ENCODE results near the gene NTN3.
A peak's percentile ranks its signal among the peaks of the same experiment; 100 is the strongest.
"Not testable (repeated sequence)": the region's sequence is repeated elsewhere in the genome, so short reads cannot be mapped to it uniquely, and the experiment has no call there.

NTN3 gene

DNA sequence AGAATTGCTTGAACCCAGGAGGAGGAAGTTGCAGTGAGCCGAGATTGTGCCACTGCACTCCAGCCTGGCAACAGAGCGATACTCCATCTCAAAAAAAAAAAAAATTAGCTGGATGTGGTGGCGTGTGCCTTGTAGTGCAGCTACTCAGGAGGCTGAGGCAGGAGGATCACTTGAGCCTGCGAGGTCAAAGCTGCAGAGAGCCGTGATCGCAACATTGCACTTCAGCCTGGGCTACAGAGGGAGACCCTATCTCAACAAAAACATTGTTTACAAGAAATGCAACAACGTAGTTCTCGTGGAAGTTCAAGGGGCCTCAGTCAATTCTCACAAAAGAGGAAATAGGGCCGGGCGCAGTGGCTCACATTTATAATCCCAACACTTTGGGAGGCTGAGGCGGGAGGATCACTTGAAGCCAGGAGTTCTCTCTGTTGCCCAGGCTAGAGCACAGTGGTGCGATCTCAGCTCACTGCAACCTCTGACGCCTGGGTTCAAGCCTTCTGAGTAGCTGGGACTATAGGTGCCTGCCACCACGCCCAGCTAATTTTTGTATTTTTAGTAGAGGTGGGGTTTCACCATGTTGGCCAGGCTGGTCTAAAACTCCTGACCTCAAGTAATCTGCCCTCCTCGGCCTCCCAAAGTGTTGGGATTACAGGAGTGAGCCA is 29.8 kb upstream of the NTN3 start:
- DNase-seq, result not testable (repeated sequence)

- DNase-seq, result no peak
Observed at GRCh38 chr16:2443555-2443954, 27.5 kb upstream of the NTN3 start.

DNA sequence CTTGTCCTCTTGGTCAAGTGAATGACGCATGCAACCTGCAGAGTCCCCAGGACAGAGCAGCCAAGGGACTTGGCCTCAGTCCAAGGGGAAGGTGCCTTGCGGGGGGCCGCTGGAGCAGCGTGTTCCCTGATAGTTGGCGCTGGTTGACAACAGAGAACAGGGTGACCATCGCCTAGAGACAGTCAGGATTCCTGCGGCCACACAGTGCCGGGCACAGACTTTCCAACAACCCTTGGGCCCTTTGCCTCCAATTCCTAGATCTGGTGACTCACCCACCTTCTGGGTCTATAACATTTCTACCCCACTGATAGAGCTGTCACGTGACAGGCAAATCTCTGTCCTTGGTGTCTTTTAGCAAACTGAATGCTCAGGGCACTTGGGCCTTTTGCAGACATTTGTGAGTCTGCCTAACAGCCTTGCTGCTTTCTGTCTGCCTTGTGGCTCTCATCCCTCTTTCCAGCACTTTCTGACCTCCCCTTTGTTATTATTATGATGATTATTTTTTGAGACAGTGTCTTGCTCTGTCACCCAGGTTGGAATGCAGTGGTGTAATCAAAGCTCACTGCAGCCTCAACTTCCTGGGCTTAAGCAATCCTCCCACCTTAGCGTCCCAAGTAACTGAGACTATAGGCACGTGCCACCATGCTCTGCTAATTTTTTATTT is 23.0 kb upstream of the NTN3 start:
- no peak for DNase-seq

DNA sequence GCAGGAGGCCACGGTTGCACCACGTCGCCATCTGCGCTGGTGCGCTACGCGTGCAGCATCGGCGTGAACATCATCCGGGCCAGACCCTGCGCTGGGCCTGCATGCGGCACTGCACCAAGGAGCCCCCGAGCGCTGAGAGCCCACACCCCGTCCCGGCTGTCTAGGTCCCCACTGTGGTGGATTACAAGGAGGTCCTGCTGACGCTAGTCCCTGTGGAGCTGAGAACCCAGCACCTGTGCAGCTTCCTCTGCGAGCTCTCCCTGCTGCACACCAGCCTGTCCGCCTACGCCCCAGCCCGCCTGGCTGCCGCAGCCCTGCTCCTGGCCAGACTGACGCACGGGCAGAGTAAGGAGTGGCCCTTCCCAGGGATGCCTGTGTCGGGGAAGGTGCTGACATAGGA is 22.0 kb upstream of the NTN3 start:
- DNase-seq, result no peak

GRCh38 chr16:2450535-2450934 is 20.6 kb upstream of the NTN3 start:
- DNase-seq, result no peak

GRCh38 chr16:2450975-2451381 is 20.1 kb upstream of the NTN3 start:
- DNase-seq, result no peak

- DNase-seq, result no peak
Observed at GRCh38 chr16:2451851-2452320, 19.2 kb upstream of the NTN3 start.

DNA sequence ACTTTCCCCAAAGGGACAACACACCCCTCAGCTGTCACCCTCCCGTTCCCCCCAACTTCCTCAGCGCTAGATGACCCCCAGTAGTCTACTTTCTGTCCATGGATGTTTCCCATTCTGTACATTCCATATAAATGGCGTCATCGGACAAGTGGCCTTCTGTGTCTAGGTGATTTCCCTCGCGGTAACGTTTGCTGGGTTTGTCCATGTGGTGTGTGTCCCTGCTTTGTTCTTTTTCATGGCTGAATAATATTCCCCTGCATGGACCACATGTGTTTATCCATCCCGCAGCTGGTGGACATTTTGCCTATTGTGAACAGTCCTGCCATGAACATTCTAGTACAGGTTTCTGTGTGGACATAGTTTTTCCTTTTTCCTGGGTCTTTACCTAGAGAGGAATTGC is 18.4 kb upstream of the NTN3 start:
- DNase-seq, result no peak

- no peak for DNase-seq
Observed at GRCh38 chr16:2455081-2455845, 15.8 kb upstream of the NTN3 start.

DNA sequence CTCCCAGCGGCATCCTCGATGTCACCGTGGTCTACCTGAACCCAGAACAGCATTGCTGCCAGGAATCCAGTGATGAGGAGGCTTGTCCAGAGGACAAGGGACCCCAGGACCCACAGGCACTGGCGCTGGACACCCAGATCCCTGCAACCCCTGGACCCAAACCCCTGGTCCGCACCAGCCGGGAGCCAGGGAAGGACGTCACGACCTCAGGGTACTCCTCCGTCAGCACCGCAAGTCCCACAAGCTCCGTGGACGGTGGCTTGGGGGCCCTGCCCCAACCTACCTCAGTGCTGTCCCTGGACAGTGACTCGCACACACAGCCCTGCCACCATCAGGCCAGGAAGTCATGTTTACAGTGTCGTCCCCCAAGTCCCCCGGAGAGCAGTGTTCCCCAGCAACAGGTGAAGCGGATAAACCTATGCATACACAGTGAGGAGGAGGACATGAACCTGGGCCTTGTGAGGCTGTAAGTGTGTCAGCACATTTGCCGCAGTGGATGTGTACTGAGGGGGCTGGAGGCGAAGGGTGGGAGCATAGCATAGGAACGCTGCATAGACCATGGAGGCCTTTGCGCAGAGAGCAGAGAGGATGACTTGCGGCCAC is 14.4 kb upstream of the NTN3 start:
- DNase-seq, result no peak

DNA sequence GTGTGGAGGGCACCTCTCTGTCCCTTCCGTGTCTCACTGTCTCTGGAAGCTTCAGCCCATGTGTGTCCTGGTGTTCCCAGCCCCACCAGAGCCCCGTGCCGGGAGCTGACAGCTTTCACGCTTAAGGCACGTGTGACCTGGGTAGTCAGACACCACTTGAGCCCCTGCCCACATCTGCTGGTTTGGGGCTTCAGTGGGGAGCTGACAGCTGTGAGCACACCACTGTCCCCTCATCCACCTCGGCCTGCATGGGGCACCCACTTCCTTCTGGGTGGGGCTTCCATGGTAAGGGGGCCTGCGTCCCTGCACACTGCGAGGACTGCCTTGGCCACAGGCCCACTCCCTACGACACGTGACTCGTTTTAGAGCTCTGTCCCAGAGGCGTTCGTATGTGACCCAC is 13.8 kb upstream of the NTN3 start:
- DNase-seq, result no peak

DNA sequence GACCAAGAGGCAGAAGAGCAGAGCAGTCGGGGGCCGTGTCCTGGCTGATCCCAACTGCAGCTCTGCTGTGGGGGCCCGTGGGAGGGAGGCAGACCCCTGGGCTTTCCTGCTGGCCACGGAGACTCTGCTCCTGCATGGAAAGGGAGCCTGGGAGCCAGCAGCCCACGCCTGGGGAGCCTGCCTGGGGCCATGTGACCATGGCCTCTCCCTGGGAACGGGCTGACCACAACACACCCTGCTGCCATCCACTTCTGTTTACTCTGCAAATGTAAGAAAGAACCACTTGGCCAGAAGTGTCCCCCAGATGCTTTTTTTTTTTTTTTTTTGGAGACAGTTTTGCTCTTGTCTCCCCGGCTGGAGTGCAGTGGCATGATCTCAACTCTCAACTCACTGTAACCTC is 13.2 kb upstream of the NTN3 start:
- no peak for DNase-seq

GRCh38 chr16:2458887-2459646 is 12.0 kb upstream of the NTN3 start:
- peak; percentile 10 for DNase-seq

DNA sequence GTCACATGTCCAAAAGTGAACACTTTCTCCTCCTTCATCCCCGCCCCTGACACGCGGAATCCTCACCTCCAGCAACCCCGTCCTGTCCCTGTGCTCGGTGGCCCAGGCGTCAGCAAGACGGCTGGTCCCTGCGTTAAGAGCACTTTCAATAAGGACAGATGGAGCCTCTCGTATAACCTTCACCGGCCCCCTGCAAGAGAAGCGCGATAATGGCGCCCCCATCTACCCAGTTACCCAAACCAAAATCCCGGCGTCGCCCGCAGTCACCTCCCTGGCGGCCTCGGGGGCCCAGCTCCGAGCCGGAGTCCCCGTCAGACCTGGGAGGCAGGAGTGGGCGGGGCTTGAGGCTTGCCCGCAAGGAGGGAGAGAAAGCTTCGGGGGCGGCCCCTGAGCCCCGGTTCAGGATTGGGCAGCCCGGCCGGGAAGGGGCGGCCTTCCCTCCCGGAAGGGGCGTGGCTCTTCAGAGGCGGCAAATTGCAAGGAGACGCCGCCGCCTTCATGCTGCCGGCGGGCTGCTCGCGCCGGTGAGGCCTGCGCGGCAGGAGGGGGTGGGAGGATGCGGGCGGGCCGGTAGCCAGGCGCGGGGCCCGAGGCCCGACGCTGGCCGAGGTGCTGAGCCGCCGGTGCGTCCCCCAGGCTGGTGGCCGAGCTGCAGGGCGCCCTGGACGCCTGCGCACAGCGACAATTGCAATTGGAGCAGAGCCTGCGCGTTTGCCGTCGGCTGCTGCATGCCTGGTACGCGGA is 11.3 kb upstream of the NTN3 start, which contains the start of gene TEDC2:
Gene TEDC2 (plus strand): TSS at position 463 of the 744 bp plus-strand sequence. CDS start 36 bp downstream, at position 499.
- DNase-seq, result peak; percentile 97

DNA sequence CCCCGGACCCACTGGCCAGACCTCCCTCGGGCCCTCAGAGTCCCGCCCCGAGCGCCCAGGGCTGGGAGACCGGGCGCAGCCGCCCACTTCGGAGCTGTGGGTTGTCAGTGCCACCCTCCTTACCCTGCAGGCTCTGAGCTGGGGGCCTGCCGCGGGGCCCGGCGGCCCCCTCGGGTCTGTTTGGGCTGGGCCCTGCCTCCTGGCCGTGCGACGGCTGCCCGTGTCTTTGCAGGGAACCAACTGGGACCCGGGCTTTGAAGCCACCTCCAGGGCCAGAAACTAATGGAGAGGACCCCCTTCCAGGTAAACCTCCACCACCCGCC is 10.7 kb upstream of the NTN3 start:
- DNase-seq, result no peak

DNA sequence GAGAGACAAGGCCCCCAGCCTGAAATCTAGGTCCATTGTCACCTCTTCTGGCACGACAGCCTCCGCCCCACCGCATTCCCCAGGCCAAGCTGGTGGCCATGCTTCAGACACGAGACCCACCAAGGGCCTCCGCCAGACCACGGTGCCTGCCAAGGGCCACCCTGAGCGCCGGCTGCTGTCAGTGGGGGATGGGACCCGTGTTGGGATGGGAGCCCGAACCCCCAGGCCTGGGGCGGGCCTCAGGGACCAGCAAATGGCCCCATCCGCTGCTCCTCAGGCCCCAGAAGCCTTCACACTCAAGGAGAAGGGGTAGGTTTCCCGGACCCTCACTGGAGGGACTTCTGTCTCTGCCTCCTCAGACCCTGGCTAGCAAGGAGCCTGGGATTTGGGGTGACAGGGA is 10.2 kb upstream of the NTN3 start:
- DNase-seq, result no peak

DNA sequence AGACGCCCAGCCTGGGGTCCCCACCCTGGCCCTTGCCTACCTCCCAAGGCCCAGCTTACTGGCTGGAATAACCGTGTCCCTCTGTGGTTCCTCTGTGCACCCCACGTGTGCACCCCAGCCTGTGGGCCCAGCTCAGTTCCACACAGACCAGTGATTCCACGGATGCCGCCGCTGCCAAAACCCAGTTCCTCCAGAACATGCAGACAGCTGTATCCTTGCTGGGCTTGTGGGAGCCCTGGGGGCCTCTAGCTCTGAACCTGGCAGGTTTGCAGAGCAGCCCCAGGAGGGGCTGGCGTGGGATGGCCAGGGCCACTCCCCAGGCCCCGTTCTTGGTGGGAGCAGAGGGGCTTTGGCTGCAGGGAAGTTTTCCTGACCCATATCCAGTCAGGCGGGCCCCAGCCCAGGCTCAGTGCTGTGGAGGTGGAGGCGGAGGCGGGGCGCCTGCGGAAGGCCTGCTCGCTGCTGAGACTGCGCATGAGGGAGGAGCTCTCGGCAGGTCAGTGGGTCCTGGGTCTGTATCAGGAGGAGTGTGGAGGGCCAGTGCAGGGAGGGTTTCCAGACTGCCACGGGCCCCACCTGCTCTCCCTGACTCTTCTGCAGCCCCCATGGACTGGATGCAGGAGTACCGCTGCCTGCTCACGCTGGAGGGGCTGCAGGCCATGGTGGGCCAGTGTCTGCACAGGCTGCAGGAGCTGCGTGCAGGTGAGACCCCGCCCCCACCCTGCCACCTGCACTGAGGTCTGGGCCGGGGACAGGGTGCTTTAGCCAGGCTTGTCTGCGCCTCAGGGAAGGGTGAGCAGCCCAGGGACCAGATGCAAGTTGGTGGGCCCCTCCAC is 8.8 kb upstream of the NTN3 start:
- no peak for DNase-seq

DNA sequence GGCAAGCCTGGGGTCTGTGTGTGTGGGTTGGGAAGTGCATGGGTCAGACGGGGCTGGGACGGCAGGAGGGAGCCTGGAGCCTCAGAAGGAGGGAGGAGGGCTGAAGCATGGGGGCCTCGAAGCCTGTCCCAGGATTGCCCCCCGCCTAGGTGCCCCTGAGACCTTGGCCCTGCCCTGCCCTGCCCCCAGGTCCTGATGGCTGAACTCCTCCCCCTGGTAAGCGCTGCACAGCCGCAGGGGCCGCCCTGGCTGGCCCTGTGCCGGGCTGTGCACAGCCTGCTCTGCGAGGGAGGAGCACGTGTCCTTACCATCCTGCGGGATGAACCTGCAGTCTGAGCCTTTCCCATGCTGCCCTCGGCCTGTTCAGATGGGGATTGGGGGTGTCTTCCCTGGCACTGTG is 6.8 kb upstream of the NTN3 start:
- no peak for DNase-seq

- peak; percentile 17 for DNase-seq
Observed at GRCh38 chr16:2465653-2466415, 5.3 kb upstream of the NTN3 start.

Data from NCI-H1436 (cell line).